Measurements from ENCODE around the gene FOXN4.

Gene FOXN4

GRCh38 chr12:109263439-109263838 is 45.6 kb downstream of the FOXN4 start:
- H3K4me1 ChIP-seq: no peaks in the 10 kb centered on the region
- H3K36me3 ChIP-seq: no peaks in the 10 kb centered on the region; the same call in 1 of the 2 replicates
- H3K4me3 ChIP-seq: no peak overlapping the region
- no peaks in the 10 kb centered on the region for H3K9me3 ChIP-seq
- no peaks in the 10 kb centered on the region for H4K20me1 ChIP-seq
- TF ChIP-seq Cebpa-rat (IDR thresholded peaks at IDR 0.05): no peak
- no peak overlapping the region for H3K27ac ChIP-seq
- no peaks in the 10 kb centered on the region for H3K27me3 ChIP-seq
- H3K9ac ChIP-seq: no peak overlapping the region
- H3K4me2 ChIP-seq: no peak overlapping the region

- no peak for TF ChIP-seq Cebpa-rat (IDR thresholded peaks at IDR 0.05)
- Histone ChIP-seq H3K4me1 (no peaks in the 10 kb centered on the region), H3K36me3 (no peaks in the 10 kb centered on the region; the same call in 1 of the 2 replicates), H3K9ac (no peak overlapping the region), H4K20me1 (no peaks in the 10 kb centered on the region), H3K9me3 (no peaks in the 10 kb centered on the region), H3K27ac (no peak overlapping the region), H3K4me2 (no peak overlapping the region), H3K27me3 (no peaks in the 10 kb centered on the region), H3K4me3 (no peak overlapping the region)
Observed at GRCh38 chr12:109261939-109262338, 47.1 kb downstream of the FOXN4 start.

- Histone ChIP-seq H4K20me1 (no peaks in the 10 kb centered on the region), H3K27ac (no peak overlapping the region), H3K4me3 (no peak overlapping the region), H3K4me1 (no peaks in the 10 kb centered on the region), H3K36me3 (no peaks in the 10 kb centered on the region; the same call in 1 of the 2 replicates), H3K27me3 (no peaks in the 10 kb centered on the region), H3K9ac (no peak overlapping the region), H3K4me2 (no peak overlapping the region), H3K9me3 (no peaks in the 10 kb centered on the region)
- TF ChIP-seq Cebpa-rat (IDR thresholded peaks at IDR 0.05): no peak
Observed at GRCh38 chr12:109261087-109261486, 48.0 kb downstream of the FOXN4 start.

- H3K4me3 ChIP-seq: no peak overlapping the region
- H3K27ac ChIP-seq: no peak overlapping the region
- peaks cover 1% of the 10 kb centered on the region; the same call in 1 of the 2 replicates for H3K9me3 ChIP-seq
- H3K27me3 ChIP-seq: no peaks in the 10 kb centered on the region
- no peak overlapping the region for H3K4me2 ChIP-seq
- no peaks in the 10 kb centered on the region for H3K36me3 ChIP-seq
- no peaks in the 10 kb centered on the region for H4K20me1 ChIP-seq
- H3K9ac ChIP-seq: no peak overlapping the region
- H3K4me1 ChIP-seq: no peaks in the 10 kb centered on the region
- TF ChIP-seq Cebpa-rat (IDR thresholded peaks at IDR 0.05): no peak
Observed at GRCh38 chr12:109259545-109259895, 49.6 kb downstream of the FOXN4 start.

- TF ChIP-seq Cebpa-rat (IDR thresholded peaks at IDR 0.05): no peak
- Histone ChIP-seq H3K4me1 (no peaks in the 10 kb centered on the region), H3K4me2 (no peak overlapping the region), H3K27me3 (no peaks in the 10 kb centered on the region), H3K4me3 (no peak overlapping the region), H3K9me3 (peaks cover 7% of the 10 kb centered on the region), H4K20me1 (no peaks in the 10 kb centered on the region), H3K27ac (no peak overlapping the region), H3K9ac (no peak overlapping the region), H3K36me3 (0 out of 2 replicates have a peak, but pooled peaks cover 3% of the 10 kb centered on the region)
Observed at GRCh38 chr12:109258607-109259544, 50.2 kb downstream of the FOXN4 start.

- Histone ChIP-seq H3K27ac (no peak overlapping the region), H3K4me1 (no peaks in the 10 kb centered on the region)
- no peak for TF ChIP-seq Cebpa-rat (IDR thresholded peaks at IDR 0.05)
Observed at GRCh38 chr12:109258201-109258600, 50.9 kb downstream of the FOXN4 start.

GRCh38 chr12:109256011-109256410 is 53.1 kb downstream of the FOXN4 start:
- TF ChIP-seq Cebpa-rat (IDR thresholded peaks at IDR 0.05): no peak
- Histone ChIP-seq H3K4me2 (no peak overlapping the region), H3K36me3 (0 out of 2 replicates have a peak, but pooled peaks cover 4% of the 10 kb centered on the region), H4K20me1 (no peaks in the 10 kb centered on the region), H3K4me1 (no peaks in the 10 kb centered on the region), H3K27ac (no peak overlapping the region), H3K27me3 (no peaks in the 10 kb centered on the region), H3K9ac (no peak overlapping the region), H3K9me3 (peaks cover 13% of the 10 kb centered on the region), H3K4me3 (no peak overlapping the region)

More at GRCh38 chr12:109258201-109258600, 50.9 kb downstream of the FOXN4 start:
- Histone ChIP-seq H3K27me3 (no peaks in the 10 kb centered on the region), H3K9ac (no peak overlapping the region), H3K4me2 (no peak overlapping the region), H4K20me1 (no peaks in the 10 kb centered on the region), H3K36me3 (0 out of 2 replicates have a peak, but pooled peaks cover 4% of the 10 kb centered on the region), H3K9me3 (peaks cover 13% of the 10 kb centered on the region), H3K4me3 (no peak overlapping the region)

GRCh38 chr12:109255377-109255776 is 53.7 kb downstream of the FOXN4 start:
- Histone ChIP-seq H3K27me3 (no peaks in the 10 kb centered on the region), H3K36me3 (0 out of 2 replicates have a peak, but pooled peaks cover 4% of the 10 kb centered on the region), H4K20me1 (no peaks in the 10 kb centered on the region), H3K4me3 (no peak overlapping the region), H3K4me1 (no peaks in the 10 kb centered on the region), H3K9me3 (peaks cover 13% of the 10 kb centered on the region), H3K27ac (no peak overlapping the region), H3K4me2 (no peak overlapping the region), H3K9ac (no peak overlapping the region)
- TF ChIP-seq Cebpa-rat (IDR thresholded peaks at IDR 0.05): no peak

- peaks cover 13% of the 10 kb centered on the region for H3K9me3 ChIP-seq
- no peak overlapping the region for H3K9ac ChIP-seq
- no peak for TF ChIP-seq Cebpa-rat (IDR thresholded peaks at IDR 0.05)
- H3K4me3 ChIP-seq: no peak overlapping the region
- H3K36me3 ChIP-seq: 0 out of 2 replicates have a peak, but pooled peaks cover 4% of the 10 kb centered on the region
- no peaks in the 10 kb centered on the region for H4K20me1 ChIP-seq
- no peaks in the 10 kb centered on the region for H3K27me3 ChIP-seq
- H3K4me2 ChIP-seq: no peak overlapping the region
- no peaks in the 10 kb centered on the region for H3K4me1 ChIP-seq
- no peak overlapping the region for H3K27ac ChIP-seq
Observed at GRCh38 chr12:109253913-109254544, 55.1 kb downstream of the FOXN4 start.

- TF ChIP-seq Cebpa-rat (IDR thresholded peaks at IDR 0.05): no peak
- Histone ChIP-seq H3K27me3 (no peaks in the 10 kb centered on the region), H3K4me1 (no peaks in the 10 kb centered on the region), H3K9me3 (peaks cover 13% of the 10 kb centered on the region), H4K20me1 (no peaks in the 10 kb centered on the region), H3K9ac (no peak overlapping the region), H3K36me3 (0 out of 2 replicates have a peak, but pooled peaks cover 4% of the 10 kb centered on the region), H3K4me3 (no peak overlapping the region), H3K4me2 (no peak overlapping the region), H3K27ac (no peak overlapping the region)
Observed at GRCh38 chr12:109252799-109253198, 56.3 kb downstream of the FOXN4 start.

Measured in BLaER1 (cell line).